Fibroblast of villous mesenchyme (primary cell): Measurements from ENCODE around the gene BRICD5. TPM values are rescaled to one million over a fixed set of nuclear protein-coding genes. Genes with fewer than 3 reads are reported as not detected.

Experiments
- DNase-seq: peaks from one replicate; pipeline ENCODE4 v3.0.0-alpha.2; 2010; ENCODE audit warnings: low read depth
- H3K4me3 ChIP-seq: 2 replicates; pipeline ENCODE4 v1.5.1; 2011; ENCODE audit warnings: low read depth, mild to moderate bottlenecking, low read length
- CTCF ChIP-seq: IDR thresholded peaks from 2 replicates; pipeline ENCODE4 v1.5.1; 2012; ENCODE audit warnings: low read depth, mild to moderate bottlenecking, low read length; ENCODE audit not compliant: insufficient read depth
- total RNA-seq: library from RNA; depleted of rRNA; stranded (reverse); fragments of >200 nt; gene quantifications from 2 replicates; pipeline ENCODE4 v1.2.3, GENCODE V29; 2012

BRICD5 gene
- total RNA-seq, 1 donor = 1.7 TPM

GRCh38 chr16:2186064-2186463 lies 24.6 kb downstream of the BRICD5 start:
- no peak for TF ChIP-seq CTCF
- no peak for DNase-seq
- no peak overlapping the region for H3K4me3 ChIP-seq

GRCh38 chr16:2184962-2185361 lies 25.7 kb downstream of the BRICD5 start:
- no peak for TF ChIP-seq CTCF
- no peak overlapping the region for H3K4me3 ChIP-seq
- DNase-seq = no peak

DNA sequence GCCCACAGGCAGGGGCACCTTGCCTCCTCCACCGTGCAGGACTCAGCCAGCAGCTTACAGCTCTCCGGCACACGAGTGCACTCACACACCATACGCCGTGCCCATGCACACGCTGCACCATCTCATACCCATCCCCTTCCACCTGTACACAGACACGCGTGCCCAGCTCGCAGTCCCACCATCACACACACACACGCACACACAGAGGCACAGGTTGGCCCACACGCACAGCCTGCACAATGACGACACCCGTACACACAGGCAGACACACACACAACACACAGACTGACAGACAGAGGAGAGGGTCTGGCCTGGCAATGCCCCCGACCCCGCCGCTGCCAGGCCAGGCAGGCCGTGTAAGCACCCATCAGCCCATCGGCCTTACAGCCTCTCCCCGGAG lies 26.3 kb downstream of the BRICD5 start:
- no peak for TF ChIP-seq CTCF
- H3K4me3 ChIP-seq = no peak overlapping the region
- DNase-seq = no peak

GRCh38 chr16:2183671-2184070 lies 27.0 kb downstream of the BRICD5 start:
- no peak overlapping the region for H3K4me3 ChIP-seq
- no peak for TF ChIP-seq CTCF
- no peak for DNase-seq

DNA sequence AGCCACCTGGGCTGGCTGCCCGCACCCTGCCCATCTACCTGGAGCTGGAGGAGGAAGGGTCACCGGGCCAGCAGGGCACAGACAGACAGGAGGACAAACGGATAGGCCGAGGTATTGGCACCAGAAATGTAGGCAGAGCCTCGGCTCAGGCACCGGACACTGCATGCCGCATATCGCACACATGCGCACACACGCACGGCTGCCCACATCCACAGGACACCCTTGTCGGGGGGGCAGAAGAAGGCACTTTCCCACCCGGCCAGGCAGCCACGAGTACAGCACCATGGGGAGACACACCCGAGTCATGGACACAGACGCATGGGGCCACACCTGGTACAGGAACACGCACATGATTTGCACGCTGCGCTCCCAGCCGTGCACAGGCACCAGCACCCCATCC lies 28.7 kb downstream of the BRICD5 start:
- no peak for TF ChIP-seq CTCF
- no peak overlapping the region for H3K4me3 ChIP-seq
- no peak for DNase-seq

DNA sequence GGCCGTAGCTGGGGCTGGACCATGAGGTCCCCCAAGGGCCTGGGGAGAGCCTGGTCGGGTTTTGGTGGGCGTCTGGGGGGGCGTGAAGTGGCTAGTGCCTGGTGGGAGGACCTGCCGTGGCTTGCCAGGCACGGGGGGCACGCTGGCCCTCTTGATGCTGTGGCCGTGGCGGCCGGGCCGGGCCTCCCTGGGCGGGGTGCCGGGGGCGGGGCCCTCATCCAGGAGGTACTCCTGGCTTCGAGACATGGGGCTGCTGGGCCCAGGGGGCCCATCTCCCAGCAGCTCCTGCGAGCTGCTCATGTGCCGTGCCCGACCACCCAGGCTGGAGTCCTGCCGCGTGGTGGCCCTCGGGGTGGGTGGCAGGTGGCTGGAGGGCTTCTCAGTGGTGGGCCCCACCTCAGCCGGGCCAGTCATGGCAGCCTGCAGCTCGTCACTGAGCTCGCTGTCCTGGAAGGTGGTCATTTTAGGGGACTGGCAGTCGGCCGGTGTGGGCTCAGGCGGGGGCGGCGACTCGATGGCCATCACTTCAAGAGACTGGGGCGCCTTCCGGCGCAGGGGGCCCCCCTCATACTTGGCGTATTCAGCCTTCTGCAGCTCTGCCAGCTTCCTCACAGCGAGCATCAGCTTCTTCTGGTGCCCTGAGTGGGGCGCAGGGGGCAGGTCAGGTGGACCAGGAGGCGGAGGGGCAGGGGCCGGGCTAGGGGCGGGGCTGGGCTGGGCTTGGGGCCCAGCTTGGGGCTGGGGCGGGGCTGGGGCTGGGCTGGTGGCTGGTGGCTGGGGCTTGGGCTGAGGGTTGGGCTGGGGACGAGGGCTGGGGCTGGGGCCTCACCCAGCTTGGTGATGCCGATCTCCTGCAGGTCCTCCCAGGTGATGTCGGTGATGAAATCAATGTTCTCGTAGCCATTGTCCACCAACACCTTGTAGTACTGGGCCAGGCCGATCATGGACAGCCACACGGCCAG lies 29.4 kb downstream of the BRICD5 start:
- H3K4me3 ChIP-seq = no peak overlapping the region
- no peak for TF ChIP-seq CTCF
- DNase-seq = no peak
